HG03457 (cell line): Measurements from ENCODE around the gene ZFP2.
"Not testable (repeated sequence)": the region's sequence is repeated elsewhere in the genome, so short reads cannot be mapped to it uniquely, and the experiment has no call there.

Experiments
- ATAC-seq: cut with Tn5 transposase; IDR thresholded peaks from one replicate; pipeline ENCODE4 v1.9.1; 2021; ENCODE audit warnings: moderate number of reproducible peaks; ENCODE audit not compliant: unreplicated experiment

ZFP2 gene

GRCh38 chr5:178895615-178896571 lies at the start of gene ZFP2:
TSS of gene ZFP2 (plus strand) at chr5:178895913. CDS start at chr5:178931314, 35,401 bp downstream.
- no peak for ATAC-seq

- no peak for ATAC-seq
Observed at GRCh38 chr5:178849316-178849715, 46.4 kb upstream of the ZFP2 start.

GRCh38 chr5:178851951-178852350 lies 43.8 kb upstream of the ZFP2 start:
- ATAC-seq, result no peak

GRCh38 chr5:178854284-178854683 lies 41.4 kb upstream of the ZFP2 start:
- no peak for ATAC-seq

GRCh38 chr5:178859625-178860521 lies 35.8 kb upstream of the ZFP2 start, which contains the start of gene ZNF354B:
TSS of gene ZNF354B (plus strand) at chr5:178859953. CDS start at chr5:178861048, 1,095 bp downstream.
- peak; percentile 97 for ATAC-seq

GRCh38 chr5:178860615-178861014 lies 35.1 kb upstream of the ZFP2 start:
- not testable (repeated sequence) for ATAC-seq

GRCh38 chr5:178861627-178862026 lies 34.1 kb upstream of the ZFP2 start:
- no peak for ATAC-seq

GRCh38 chr5:178866946-178867345 lies 28.8 kb upstream of the ZFP2 start:
- ATAC-seq, result no peak

- no peak for ATAC-seq
Observed at GRCh38 chr5:178869577-178869976, 26.1 kb upstream of the ZFP2 start.

GRCh38 chr5:178870411-178870810 lies 25.3 kb upstream of the ZFP2 start:
- no peak for ATAC-seq

- ATAC-seq, result no peak
Observed at GRCh38 chr5:178872302-178872701, 23.4 kb upstream of the ZFP2 start.

- ATAC-seq, result not testable (repeated sequence)
Observed at GRCh38 chr5:178883115-178883694, 12.5 kb upstream of the ZFP2 start.

- ATAC-seq, result no peak
Observed at GRCh38 chr5:178883815-178884430, 11.8 kb upstream of the ZFP2 start.

- ATAC-seq, result no peak
Observed at GRCh38 chr5:178899289-178899688, 3.6 kb downstream of the ZFP2 start.

GRCh38 chr5:178902849-178903248 lies 7.1 kb downstream of the ZFP2 start:
- no peak for ATAC-seq

GRCh38 chr5:178931846-178932760 lies 36.4 kb downstream of the ZFP2 start:
- no peak for ATAC-seq

- no peak for ATAC-seq
Observed at GRCh38 chr5:178940569-178941360, 45.1 kb downstream of the ZFP2 start, which contains the start of gene ZNF454. TSS of gene ZNF454 (plus strand) at chr5:178941198. CDS start at chr5:178942792, 1,594 bp downstream.

GRCh38 chr5:178941361-178941760 lies 45.6 kb downstream of the ZFP2 start:
- ATAC-seq, result no peak
